Keratinocyte (primary cell): Measurements from ENCODE around the gene OR10A2. TPM values are rescaled to one million over a fixed set of nuclear protein-coding genes. Genes with fewer than 3 reads are reported as not detected.

Experiments used
- DNase-seq: peaks from one replicate; pipeline ENCODE4 v3.0.0-alpha.2; 2011; ENCODE audit warnings: low read depth, missing footprints, low spot score
- FAIRE-seq: peaks from 2 replicates; lab custom pipeline; 2011; peaks lifted over from hg19 to GRCh38; lab: Jason Lieb, UNC
- H2AFZ ChIP-seq: 2 replicates; pipeline ENCODE4 v1.6.0; 2012; ENCODE audit warnings: low read length, control low read depth, inconsistent platforms; ENCODE audit not compliant: control insufficient read depth
- H3K27ac ChIP-seq: 2 replicates; pipeline ENCODE4 v1.5.1; 2011; ENCODE audit warnings: low read length; ENCODE audit not compliant: control insufficient read depth, insufficient read depth
- H3K27me3 ChIP-seq: 3 replicates; pipeline ENCODE4 v1.6.0; 2011; ENCODE audit warnings: low read length; ENCODE audit not compliant: control insufficient read depth, insufficient read depth; ENCODE audit errors: extremely low read depth
- H3K36me3 ChIP-seq, 2 experiments: 2 replicates in 1 of 2; 3 replicates in 1 of 2; pipeline ENCODE4 v1.5.1; 2011; ENCODE audit warnings: low read length in 2 of 2, mild to moderate bottlenecking in 1 of 2; ENCODE audit not compliant: control insufficient read depth in 2 of 2, insufficient read depth in 2 of 2; ENCODE audit errors: extremely low read depth in 1 of 2
- H3K4me1 ChIP-seq: 3 replicates; pipeline ENCODE4 v1.5.1; 2011; ENCODE audit warnings: low read length; ENCODE audit not compliant: control insufficient read depth, insufficient read depth; ENCODE audit errors: extremely low read depth
- H3K4me2 ChIP-seq: 3 replicates; pipeline ENCODE4 v1.6.0; 2011; ENCODE audit warnings: low read depth, low read length; ENCODE audit not compliant: control insufficient read depth, insufficient read depth; ENCODE audit errors: extremely low read depth
- H3K4me3 ChIP-seq, 3 experiments: fragments of 200-600 bp in 1 of 3; sonication (generic) in 1 of 3; 2 replicates in 2 of 3; 3 replicates in 1 of 3; pipeline ENCODE4 v1.5.1; 2011 to 2016; ENCODE audit warnings: low read length in 3 of 3, mild to moderate bottlenecking in 3 of 3, control low read depth in 2 of 3, inconsistent platforms in 1 of 3, low read depth in 1 of 3, mixed read lengths in 1 of 3, mixed run types in 1 of 3, moderate library complexity in 1 of 3; ENCODE audit not compliant: control insufficient read depth in 2 of 3, insufficient read depth in 2 of 3; ENCODE audit errors: extremely low read depth in 1 of 3
- H3K79me2 ChIP-seq: 2 replicates; pipeline ENCODE4 v1.6.0; 2012; ENCODE audit warnings: low read length; ENCODE audit not compliant: control insufficient read depth, insufficient read depth
- H3K9ac ChIP-seq: 3 replicates; pipeline ENCODE4 v1.6.0; 2011; ENCODE audit warnings: low read length; ENCODE audit not compliant: control insufficient read depth, insufficient read depth; ENCODE audit errors: extremely low read depth
- H3K9me1 ChIP-seq: 3 replicates; pipeline ENCODE4 v1.6.0; 2011; ENCODE audit warnings: low read length; ENCODE audit not compliant: control insufficient read depth, insufficient read depth; ENCODE audit errors: extremely low read depth
- H3K9me3 ChIP-seq: 2 replicates; pipeline ENCODE4 v1.5.1; 2012; ENCODE audit warnings: low read depth, low read length; ENCODE audit not compliant: control insufficient read depth
- H4K20me1 ChIP-seq: 3 replicates; pipeline ENCODE4 v1.6.0; 2011; ENCODE audit warnings: low read length; ENCODE audit not compliant: control insufficient read depth, insufficient read depth; ENCODE audit errors: extremely low read depth
- CTCF ChIP-seq, 3 experiments: IDR thresholded peaks in 1 of 3; conservative IDR thresholded peaks in 1 of 3; optimal IDR thresholded peaks in 1 of 3; 2 replicates in 2 of 3; 3 replicates in 1 of 3; pipeline versions ENCODE3 to v1.5.1; 2011; ENCODE audit warnings: low read length in 3 of 3, mild to moderate bottlenecking in 3 of 3, moderate library complexity in 2 of 3, control low read depth in 1 of 3, inconsistent platforms in 1 of 3; ENCODE audit not compliant: insufficient read depth in 2 of 3; ENCODE audit errors: extremely low read depth in 1 of 3
- EZH2 ChIP-seq: IDR thresholded peaks from one replicate; pipeline ENCODE4 v1.6.1; 2012; ENCODE audit warnings: inconsistent platforms, mild to moderate bottlenecking, low read length, moderate library complexity
- dilution Hi-C: fragments of 300-500 bp; cut with MboI; formaldehyde crosslinking; loops from one replicate; pipeline ENCODE4 v1.7.0; 2020; ENCODE audit warnings: low sequenced_read_pairs; ENCODE audit not compliant: extremely low pct_ligation_motif_present
- polyA plus RNA-seq, 5 experiments: library from polyadenylated mRNA; depleted of rRNA in 3 of 5; stranded (reverse) in 3 of 5; stranded (forward) in 1 of 5; unstranded in 1 of 5; fragments of >200 nt; gene quantifications; 1 replicate in 1 of 5; 2 replicates in 3 of 5; 3 replicates in 1 of 5; pipeline versions ENCODE4 v1.2.1 to v1.2.3, GENCODE V29; 2011 to 2012; ENCODE audit warnings: missing spikeins in 2 of 5, low read depth in 1 of 5, low replicate concordance in 1 of 5

The OR10A2 gene
- polyA plus RNA-seq, 1 donor (not counting 4 experiments of a cell fraction or from before 2014, with no cell fraction given), result not detected

- Histone ChIP-seq H4K20me1 (no peaks in the 10 kb centered on the region), H3K4me2 (no peak overlapping the region), H3K4me1 (no peaks in the 10 kb centered on the region), H3K27ac (no peak overlapping the region), H3K79me2 (no peaks in the 10 kb centered on the region), H3K9me3 (no peaks in the 10 kb centered on the region), H2AFZ (no peak overlapping the region), H3K4me3 (no peak overlapping the region), H3K9me1 (no peaks in the 10 kb centered on the region), H3K27me3 (no peaks in the 10 kb centered on the region), H3K9ac (no peak overlapping the region), H3K36me3 (no peaks in the 10 kb centered on the region)
- FAIRE-seq (no peak), DNase-seq (no peak)
- TF ChIP-seq EZH2 (no peak), CTCF (optimal IDR thresholded peaks at IDR 0.05 in 1 of 3, IDR thresholded peaks at IDR 0.05 in 1 of 3, conservative IDR thresholded peaks at IDR 0.05 in 1 of 3; ENCODE audit: extremely low read depth in 1 of 3, insufficient read depth in 2 of 3, low read length in 3 of 3) (no peak)
- dilution Hi-C loops, result no loop called here
Observed at GRCh38 chr11:6888830-6889229, 26.0 kb downstream of the OR10A2 start.

- H3K27me3 ChIP-seq, result no peaks in the 10 kb centered on the region
- dilution Hi-C loops, result no loop called here
- H4K20me1 ChIP-seq, result no peaks in the 10 kb centered on the region
- no peaks in the 10 kb centered on the region for H3K36me3 ChIP-seq
- H3K79me2 ChIP-seq, result no peaks in the 10 kb centered on the region
- DNase-seq (no peak), FAIRE-seq (no peak)
- no peaks in the 10 kb centered on the region for H3K4me1 ChIP-seq
- no peak for TF ChIP-seq CTCF (optimal IDR thresholded peaks at IDR 0.05 in 1 of 3, IDR thresholded peaks at IDR 0.05 in 1 of 3, conservative IDR thresholded peaks at IDR 0.05 in 1 of 3; ENCODE audit: extremely low read depth in 1 of 3, insufficient read depth in 2 of 3, low read length in 3 of 3)
- TF ChIP-seq EZH2, result no peak
- no peak overlapping the region for H3K4me2 ChIP-seq
- H3K4me3 ChIP-seq, result no peak overlapping the region
- H3K9ac ChIP-seq, result no peak overlapping the region
- no peaks in the 10 kb centered on the region for H3K9me3 ChIP-seq
- no peaks in the 10 kb centered on the region for H3K9me1 ChIP-seq
- H3K27ac ChIP-seq, result no peak overlapping the region
- H2AFZ ChIP-seq, result no peak overlapping the region
Observed at GRCh38 chr11:6889835-6890234, 27.0 kb downstream of the OR10A2 start.
